Natural killer cell (primary cell): ENCODE results near the gene PPP1R15A. TPM values are rescaled to one million over a fixed set of nuclear protein-coding genes. Genes with fewer than 3 reads are reported as not detected.
"Not testable (repeated sequence)": the region's sequence is repeated elsewhere in the genome, so short reads cannot be mapped to it uniquely, and the experiment has no call there.

Source experiments
- ATAC-seq, 3 donors: fragments of 150-1000 bp in 2 of 3; fragments of 200-7000 bp in 1 of 3; cut with Tn5 transposase; 1 replicate in 1 of 3; 2 replicates in 2 of 3; pipeline ENCODE4 v1.10.0; 2021; ENCODE audit warnings: mild to moderate bottlenecking in 2 of 3, moderate library complexity in 2 of 3
- DNase-seq, 2 donors: peaks; one replicate each; pipeline versions ENCODE4 v3.0.0 to v3.0.0-alpha.2; 2013 to 2021; ENCODE audit warnings: mixed read lengths in 1 of 2
- H3K27ac ChIP-seq: one replicate; pipeline ENCODE4 v1.5.1; 2013; ENCODE audit warnings: mild to moderate bottlenecking, low read length
- H3K27me3 ChIP-seq: one replicate; pipeline ENCODE4 v1.6.1; 2013; ENCODE audit warnings: low read length; ENCODE audit not compliant: control insufficient read depth, insufficient read depth
- H3K36me3 ChIP-seq: one replicate; pipeline ENCODE4 v1.6.1; 2013; ENCODE audit warnings: low read length; ENCODE audit not compliant: control insufficient read depth, insufficient read depth
- H3K4me1 ChIP-seq: one replicate; pipeline ENCODE4 v1.6.1; 2013; ENCODE audit warnings: low read length; ENCODE audit not compliant: control insufficient read depth, insufficient read depth
- H3K4me3 ChIP-seq: one replicate; pipeline ENCODE4 v1.5.1; 2013; ENCODE audit warnings: low read length
- H3K9me3 ChIP-seq: one replicate; pipeline ENCODE4 v1.6.1; 2013; ENCODE audit warnings: low read length; ENCODE audit not compliant: control insufficient read depth, insufficient read depth
- H3K27ac Mint-ChIP-seq, 2 donors: one replicate each; pipeline ENCODE4 v1.8.0; 2022; ENCODE audit warnings: mild to moderate bottlenecking in 2 of 2, mixed read lengths in 2 of 2, moderate library complexity in 1 of 2
- H3K27me3 Mint-ChIP-seq, 2 donors: one replicate each; pipeline ENCODE4 v1.8.0; 2022; ENCODE audit warnings: low read depth in 2 of 2, mixed read lengths in 2 of 2
- H3K36me3 Mint-ChIP-seq: one replicate; pipeline ENCODE4 v1.8.0; 2022; ENCODE audit warnings: mixed read lengths
- H3K4me1 Mint-ChIP-seq, 2 donors: one replicate each; pipeline ENCODE4 v1.8.0; 2022; ENCODE audit warnings: mixed read lengths in 2 of 2
- H3K4me3 Mint-ChIP-seq: one replicate; pipeline ENCODE4 v1.8.0; 2022; ENCODE audit warnings: mild to moderate bottlenecking, moderate library complexity, mixed read lengths
- H3K9me3 Mint-ChIP-seq, 2 donors: one replicate each; pipeline ENCODE4 v1.8.0; 2022; ENCODE audit warnings: mixed read lengths in 2 of 2
- CTCF ChIP-seq: fragments of 200-600 bp; IDR thresholded peaks from one replicate; pipeline ENCODE4 v1.8.0; 2022; ENCODE audit warnings: antibody characterized with exemption
- WGBS: methylation state at CpG from one replicate; pipeline ENCODE4 v1.1.7; 2013; ENCODE audit warnings: missing lambda C conversion rate; ENCODE audit not compliant: insufficient coverage; 5-methylcytosine and 5-hydroxymethylcytosine counted together
- intact Hi-C: fragments of 100-400 bp; cut with micrococcal nuclease; formaldehyde crosslinking; loops from one replicate; pipeline ENCODE4 v1.14.2; 2022
- total RNA-seq, 4 donors: library from RNA; stranded (reverse); fragments of 120-200 nt in 1 of 4; gene quantifications; one replicate each; pipeline versions ENCODE4 v1.2.3 to v1.2.4, GENCODE V29; 2013 to 2022

The PPP1R15A gene
- total RNA-seq, 3 donors from 2014 or later (not counting 1 experiment from before 2014, with no cell fraction given), result 942 to 1,308 (median 1,174) TPM

GRCh38 chr19:48899781-48900476 lies 27.7 kb downstream of the PPP1R15A start, which contains the start of gene NUCB1:
TSS of gene NUCB1 (plus strand) at chr19:48900312. CDS start at chr19:48900797, 485 bp downstream.
- DNase-seq (peak; percentile 97 to 99), ATAC-seq (peak; percentile 97 to 100 (median 98))
- intact Hi-C loops, result loop anchor here (1.0 to 5.0 kb wide), 2 partner anchors 25 to 67 kb away; partner anchors contain the start of gene FTL
- Mint-ChIP-seq H3K27ac (peak within 1 kb of the TSS; percentile 92 to 97), H3K4me3 (peak within 1 kb of the TSS; percentile 98), H3K9me3 (no peaks in the 10 kb centered on the region), H3K27me3 (peaks cover 2 to 17% of the 10 kb centered on the region in 2 donors), H3K4me1 (peaks cover 26 to 36% of the 10 kb centered on the region in 2 donors), H3K36me3 (no peaks in the 10 kb centered on the region)
- Histone ChIP-seq H3K27ac (peak within 1 kb of the TSS; percentile 82), H3K27me3 (peaks cover 13% of the 10 kb centered on the region), H3K36me3 (peaks cover 7% of the 10 kb centered on the region), H3K4me3 (peak within 1 kb of the TSS; percentile 88), H3K4me1 (peaks cover 43% of the 10 kb centered on the region), H3K9me3 (no peaks in the 10 kb centered on the region)
- WGBS, result 8% methylated on average over 34 of the region's 34 CpGs
- TF ChIP-seq CTCF, result no peak

GRCh38 chr19:48900477-48901406 lies 28.5 kb downstream of the PPP1R15A start:
- Histone ChIP-seq H3K27me3 (peaks cover 5% of the 10 kb centered on the region), H3K4me1 (peaks cover 40% of the 10 kb centered on the region), H3K4me3 (peak overlapping the region; percentile 88), H3K36me3 (peaks cover 13% of the 10 kb centered on the region), H3K9me3 (no peaks in the 10 kb centered on the region), H3K27ac (peak overlapping the region; percentile 82)
- Mint-ChIP-seq H3K27me3 (peaks cover 0 to 9% of the 10 kb centered on the region in 2 donors), H3K9me3 (no peaks in the 10 kb centered on the region), H3K4me1 (peaks cover 26 to 35% of the 10 kb centered on the region in 2 donors), H3K36me3 (no peaks in the 10 kb centered on the region), H3K27ac (peak overlapping the region; percentile 92 to 97), H3K4me3 (peak overlapping the region; percentile 98)
- WGBS, result 12% methylated on average over 23 of the region's 24 CpGs
- intact Hi-C loops, result loop anchor here (1.0 to 5.0 kb wide), 2 partner anchors 25 to 67 kb away; partner anchors contain the start of gene FTL
- TF ChIP-seq CTCF, result no peak
- DNase-seq, result peak in 1 of 2 donors; percentile 60
- ATAC-seq, result peak in 1 of 3 donors; percentile 22

- H3K9me3 Mint-ChIP-seq, result not testable (repeated sequence)
Observed at GRCh38 chr19:48902291-48902690, 30.1 kb downstream of the PPP1R15A start.

GRCh38 chr19:48903788-48904187 lies 31.6 kb downstream of the PPP1R15A start:
- H3K27me3 ChIP-seq, H3K9me3 ChIP-seq, DNase-seq, H3K27me3 Mint-ChIP-seq, H3K4me3 Mint-ChIP-seq, H3K36me3 Mint-ChIP-seq, H3K27ac Mint-ChIP-seq, ATAC-seq, H3K27ac ChIP-seq, H3K4me3 ChIP-seq, H3K9me3 Mint-ChIP-seq: not testable (repeated sequence)
- intact Hi-C loops, result loop anchor here (5.0 kb wide), 1 partner anchor 64 kb away; the partner anchor contains the start of gene FTL
- Histone ChIP-seq H3K36me3 (peaks cover 21% of the 10 kb centered on the region), H3K4me1 (peaks cover 32% of the 10 kb centered on the region)
- peaks cover 26 to 28% of the 10 kb centered on the region in 2 donors for H3K4me1 Mint-ChIP-seq

More at GRCh38 chr19:48902291-48902690, 30.1 kb downstream of the PPP1R15A start:
- H3K27me3 Mint-ChIP-seq, DNase-seq, H3K27ac Mint-ChIP-seq, H3K9me3 ChIP-seq, H3K27me3 ChIP-seq, H3K4me3 ChIP-seq, H3K27ac ChIP-seq, H3K36me3 Mint-ChIP-seq, ATAC-seq: not testable (repeated sequence)
- peak overlapping the region; percentile 55 for H3K4me3 Mint-ChIP-seq
- Histone ChIP-seq H3K36me3 (peaks cover 18% of the 10 kb centered on the region), H3K4me1 (peaks cover 32% of the 10 kb centered on the region)
- 94% methylated on average over 7 of the region's 7 CpGs for WGBS
- intact Hi-C loops, result loop anchor here (5.0 kb wide), 1 partner anchor 65 kb away; the partner anchor contains the start of gene FTL
- peaks cover 26 to 28% of the 10 kb centered on the region in 2 donors for H3K4me1 Mint-ChIP-seq
